NCI-H1417 treated with DMSO at 0.1 percent for 48 hours (cell line): ENCODE results near the gene S1PR2.
"Not testable (repeated sequence)": the region's sequence is repeated elsewhere in the genome, so short reads cannot be mapped to it uniquely, and the experiment has no call there.

Experiments used
- DNase-seq: peaks from one replicate; lab custom pipeline; 2025; lab: John Stamatoyannopoulos, UW

S1PR2 gene

GRCh38 chr19:10254244-10254643, 23.1 kb upstream of the S1PR2 start:
- no peak for DNase-seq

GRCh38 chr19:10252707-10253106, 21.6 kb upstream of the S1PR2 start:
- DNase-seq: no peak

- peak; percentile 87 for DNase-seq
Observed at GRCh38 chr19:10251792-10252694, 20.9 kb upstream of the S1PR2 start, which contains the start of gene MRPL4. Gene MRPL4, plus strand, starts transcription at chr19:10252214. Its CDS starts 40 bp downstream, at chr19:10252254.

- no peak for DNase-seq
Observed at GRCh38 chr19:10246511-10246910, 15.4 kb upstream of the S1PR2 start.

- no peak for DNase-seq
Observed at GRCh38 chr19:10245189-10245939, 14.2 kb upstream of the S1PR2 start.

GRCh38 chr19:10243606-10244005, 12.5 kb upstream of the S1PR2 start:
- no peak for DNase-seq

- not testable (repeated sequence) for DNase-seq
Observed at GRCh38 chr19:10241826-10242449, 10.8 kb upstream of the S1PR2 start.

- DNase-seq: peak; percentile 86
Observed at GRCh38 chr19:10238172-10238783, 7.1 kb upstream of the S1PR2 start.

- no peak for DNase-seq
Observed at GRCh38 chr19:10237702-10238101, 6.6 kb upstream of the S1PR2 start.

- DNase-seq: not testable (repeated sequence)
Observed at GRCh38 chr19:10235409-10235808, 4.3 kb upstream of the S1PR2 start.

GRCh38 chr19:10235003-10235402, 3.9 kb upstream of the S1PR2 start:
- DNase-seq: no peak

- DNase-seq: no peak
Observed at GRCh38 chr19:10233946-10234345, 2.8 kb upstream of the S1PR2 start.

- no peak for DNase-seq
Observed at GRCh38 chr19:10231612-10232228, 589 bp upstream of the S1PR2 start.

- DNase-seq: no peak
Observed at GRCh38 chr19:10230173-10230860, 814 bp downstream of the S1PR2 start.

- no peak for DNase-seq
Observed at GRCh38 chr19:10228920-10229319, 2.2 kb downstream of the S1PR2 start.

GRCh38 chr19:10228393-10228792, 2.7 kb downstream of the S1PR2 start:
- DNase-seq: no peak

GRCh38 chr19:10227026-10227971, 3.8 kb downstream of the S1PR2 start:
- DNase-seq: no peak

GRCh38 chr19:10226376-10227025, 4.6 kb downstream of the S1PR2 start:
- no peak for DNase-seq

GRCh38 chr19:10226021-10226375, 5.1 kb downstream of the S1PR2 start:
- DNase-seq: no peak
